H1 (cell line): ENCODE data around the gene SLC9A7. TPM values are rescaled to one million over a fixed set of nuclear protein-coding genes. Genes with fewer than 3 reads are reported as not detected.
A peak's percentile ranks its signal among the peaks of the same experiment; 100 is the strongest.

ENCODE experiments used
- CTCF ChIA-PET: fragments of 300-600 bp; sonication (Branson Sonifier 250); formaldehyde crosslinking; loops from one replicate; lab custom pipeline; 2021; ENCODE audit not compliant: partially characterized antibody; lab: Charles Lee
- POLR2A ChIA-PET: fragments of 300-600 bp; sonication (Branson Sonifier 250); formaldehyde crosslinking; loops from one replicate; lab custom pipeline; 2021; ENCODE audit warnings: inconsistent platforms; ENCODE audit not compliant: partially characterized antibody; lab: Charles Lee
- DNase-seq, 2 experiments: peaks; one replicate each; pipeline versions ENCODE4 v3.0.0 to v3.0.0-alpha.2; 2010 to 2022; ENCODE audit warnings: low spot score in 2 of 2, low read depth in 1 of 2, mixed read lengths in 1 of 2
- FAIRE-seq: peaks from 2 replicates; lab custom pipeline; 2011; peaks lifted over from hg19 to GRCh38; lab: Jason Lieb, UNC
- H2AFZ ChIP-seq: 2 replicates; pipeline ENCODE4 v1.8.1; 2012; ENCODE audit warnings: low read length, inconsistent platforms
- H2AK5ac ChIP-seq: 2 replicates; pipeline ENCODE4 v1.6.1; 2013; ENCODE audit warnings: low read depth, low read length
- H2BK120ac ChIP-seq: replicated peaks from 2 replicates; pipeline ENCODE3; 2013; ENCODE audit warnings: low read depth, low read length, inconsistent platforms
- H2BK12ac ChIP-seq: 2 replicates; pipeline ENCODE4 v1.6.1; 2013; ENCODE audit warnings: low read depth, low read length
- H2BK15ac ChIP-seq: 2 replicates; pipeline ENCODE4 v1.6.1; 2013; ENCODE audit warnings: low read length
- H2BK20ac ChIP-seq: 2 replicates; pipeline ENCODE4 v1.6.1; 2013; ENCODE audit warnings: low read length
- H2BK5ac ChIP-seq: 2 replicates; pipeline ENCODE4 v1.6.1; 2013; ENCODE audit warnings: low read depth, low read length
- H3K14ac ChIP-seq: 2 replicates; pipeline ENCODE4 v1.6.1; 2013; ENCODE audit warnings: inconsistent platforms; ENCODE audit not compliant: insufficient read length
- H3K18ac ChIP-seq: 2 replicates; pipeline ENCODE4 v1.6.1; 2013; ENCODE audit warnings: low read length; ENCODE audit errors: extremely low read depth
- H3K23ac ChIP-seq: 2 replicates; pipeline ENCODE4 v1.6.1; 2013; ENCODE audit warnings: inconsistent platforms; ENCODE audit not compliant: insufficient read length
- H3K23me2 ChIP-seq: 2 replicates; pipeline ENCODE4 v1.6.1; 2013; ENCODE audit warnings: low read depth, low read length
- H3K27ac ChIP-seq: 2 replicates; pipeline ENCODE4 v1.6.1; 2011; ENCODE audit warnings: low read depth, low read length, inconsistent platforms
- H3K27me3 ChIP-seq, 4 experiments: replicated peaks in 1 of 4; 1 replicate in 1 of 4; 2 replicates in 3 of 4; pipeline versions ENCODE4 v1.6.1 to v1.8.1; 2011 to 2013; ENCODE audit warnings: low read length in 3 of 4, mild to moderate bottlenecking in 3 of 4, inconsistent platforms in 2 of 4, mixed read lengths in 2 of 4, moderate library complexity in 1 of 4; ENCODE audit not compliant: control insufficient read depth in 3 of 4, insufficient read depth in 3 of 4; ENCODE audit errors: extremely low read depth in 1 of 4
- H3K36me3 ChIP-seq, 4 experiments: 2 replicates each; pipeline versions ENCODE4 v1.6.1 to v1.8.1; 2011 to 2013; ENCODE audit warnings: mild to moderate bottlenecking in 4 of 4, low read length in 3 of 4, moderate library complexity in 2 of 4, control low read depth in 1 of 4, inconsistent platforms in 1 of 4; ENCODE audit not compliant: insufficient read depth in 4 of 4, control insufficient read depth in 2 of 4
- H3K4ac ChIP-seq: replicated peaks from 2 replicates; pipeline ENCODE3; 2013; ENCODE audit warnings: low read length, low read depth, mixed read lengths, inconsistent platforms; ENCODE audit not compliant: insufficient read length
- H3K4me1 ChIP-seq, 4 experiments: replicated peaks in 1 of 4; 1 replicate in 1 of 4; 2 replicates in 3 of 4; pipeline versions ENCODE4 v1.6.1 to v1.8.1; 2011 to 2013; ENCODE audit warnings: low read length in 3 of 4, inconsistent platforms in 2 of 4, mixed read lengths in 1 of 4; ENCODE audit not compliant: insufficient read depth in 4 of 4, control insufficient read depth in 3 of 4
- H3K4me2 ChIP-seq, 2 experiments: 2 replicates each; pipeline versions ENCODE4 v1.6.1 to v1.8.1; 2011 to 2013; ENCODE audit warnings: low read depth in 2 of 2, low read length in 2 of 2, control low read depth in 1 of 2, inconsistent platforms in 1 of 2, mild to moderate bottlenecking in 1 of 2; ENCODE audit not compliant: insufficient read depth in 1 of 2
- H3K4me3 ChIP-seq, 4 experiments: fragments of 200-600, 300-600 bp in 1 of 4; sonication (generic), shearing (Covaris generic), sonication (Bioruptor Twin) in 1 of 4; 2 replicates each; pipeline versions ENCODE4 v1.5.1 to v1.8.1; 2011 to 2016; ENCODE audit warnings: low read length in 4 of 4, low read depth in 3 of 4, control low read depth in 2 of 4, inconsistent platforms in 2 of 4, mild to moderate bottlenecking in 2 of 4, mixed read lengths in 1 of 4, moderate library complexity in 1 of 4; ENCODE audit not compliant: insufficient read depth in 2 of 4; ENCODE audit errors: extremely low read depth in 1 of 4
- H3K56ac ChIP-seq: replicated peaks from 2 replicates; pipeline ENCODE3; 2013; ENCODE audit warnings: low read depth, mild to moderate bottlenecking, mixed read lengths, low read length, inconsistent platforms; ENCODE audit not compliant: insufficient read length
- H3K79me1 ChIP-seq: 2 replicates; pipeline ENCODE4 v1.6.1; 2013; ENCODE audit warnings: low read depth, low read length, control low read depth
- H3K79me2 ChIP-seq, 2 experiments: 2 replicates each; pipeline versions ENCODE4 v1.6.1 to v1.8.1; 2012 to 2013; ENCODE audit warnings: low read length in 2 of 2, mild to moderate bottlenecking in 2 of 2, inconsistent platforms in 1 of 2; ENCODE audit not compliant: insufficient read depth in 2 of 2, control insufficient read depth in 1 of 2
- H3K9ac ChIP-seq, 4 experiments: replicated peaks in 1 of 4; 1 replicate in 1 of 4; 2 replicates in 3 of 4; pipeline versions ENCODE4 v1.6.1 to v1.8.1; 2011 to 2013; ENCODE audit warnings: low read depth in 3 of 4, low read length in 3 of 4, control low read depth in 2 of 4, mild to moderate bottlenecking in 2 of 4, moderate library complexity in 2 of 4, inconsistent platforms in 1 of 4; ENCODE audit errors: extremely low read depth in 1 of 4
- H3K9me3 ChIP-seq, 2 experiments: 2 replicates each; pipeline versions ENCODE4 v1.6.1 to v1.8.1; 2012 to 2013; ENCODE audit warnings: mild to moderate bottlenecking in 2 of 2, moderate library complexity in 2 of 2, control low read depth in 1 of 2, inconsistent platforms in 1 of 2, low read depth in 1 of 2, low read length in 1 of 2, mixed read lengths in 1 of 2; ENCODE audit not compliant: insufficient read depth in 2 of 2
- H4K20me1 ChIP-seq, 2 experiments: replicated peaks in 1 of 2; 2 replicates each; pipeline versions ENCODE3 to v1.8.1; 2011 to 2013; ENCODE audit warnings: inconsistent platforms in 2 of 2, low read length in 2 of 2, mild to moderate bottlenecking in 1 of 2; ENCODE audit not compliant: insufficient read depth in 2 of 2, control insufficient read depth in 1 of 2
- H4K5ac ChIP-seq: 2 replicates; pipeline ENCODE4 v1.6.1; 2013; ENCODE audit warnings: low read length, low read depth, mixed read lengths, inconsistent platforms; ENCODE audit not compliant: insufficient read length
- H4K8ac ChIP-seq: 2 replicates; pipeline ENCODE4 v1.8.0; 2013; ENCODE audit warnings: mild to moderate bottlenecking, moderate library complexity, low read length, inconsistent platforms; ENCODE audit not compliant: insufficient read depth; ENCODE audit errors: extremely low read depth
- H4K91ac ChIP-seq: replicated peaks from 2 replicates; pipeline ENCODE3; 2013; ENCODE audit warnings: low read length, mixed read lengths, inconsistent platforms; ENCODE audit not compliant: insufficient read length
- ATF2 ChIP-seq: IDR thresholded peaks from 2 replicates; pipeline ENCODE4 v1.6.1; 2012; ENCODE audit warnings: low read length, inconsistent platforms
- CBX5 ChIP-seq: fragments of 300-800, 300-1000 bp; sonication (generic); IDR thresholded peaks from 2 replicates; pipeline ENCODE4 v1.7.1; 2016; ENCODE audit warnings: antibody characterized with exemption, low read length, low read depth
- CREB1 ChIP-seq: IDR thresholded peaks from 2 replicates; pipeline ENCODE4 v1.6.1; 2012; ENCODE audit warnings: inconsistent platforms
- JUND ChIP-seq: IDR thresholded peaks from 2 replicates; pipeline ENCODE4 v1.6.1; 2011; ENCODE audit warnings: mild to moderate bottlenecking, improper control_type of control experiment, low read length
- SAP30 ChIP-seq: fragments of 300-600 bp; sonication (generic); IDR thresholded peaks from 2 replicates; pipeline ENCODE4 v1.7.1; 2012; ENCODE audit warnings: low read length, moderate library complexity, mild to moderate bottlenecking, inconsistent platforms; ENCODE audit not compliant: insufficient read depth, insufficient replicate concordance
- TEAD4 ChIP-seq: IDR thresholded peaks from 2 replicates; pipeline ENCODE4 v1.6.1; 2012; ENCODE audit warnings: low read depth, low read length, inconsistent platforms, mixed read lengths
- WGBS, 2 experiments: shearing (Covaris generic) in 1 of 2; methylation state at CpG; one replicate each; pipeline versions ENCODE4 v1.1.6 to v1.1.7; 2013 to 2015; ENCODE audit warnings: low lambda C conversion rate in 2 of 2, mixed read lengths in 2 of 2, inconsistent platforms in 1 of 2, low coverage in 1 of 2, missing lambda C conversion rate in 1 of 2; ENCODE audit not compliant: insufficient replicate concordance in 2 of 2, insufficient coverage in 1 of 2, insufficient read length in 1 of 2; ENCODE audit errors: extremely low coverage in 1 of 2, missing lambda C conversion rate in 1 of 2; 5-methylcytosine and 5-hydroxymethylcytosine counted together
- polyA plus RNA-seq, 7 experiments: library from polyadenylated mRNA; depleted of rRNA in 3 of 7; stranded (reverse) in 5 of 7; unstranded in 2 of 7; fragments of >200 nt in 5 of 7; fragments of 200-250 nt in 2 of 7; gene quantifications; 1 replicate in 5 of 7; 2 replicates in 1 of 7; 4 replicates in 1 of 7; pipeline versions ENCODE4 v1.2.1 to v1.2.3, GENCODE V29; 2011 to 2013; ENCODE audit warnings: missing spikeins in 2 of 7, mixed read lengths in 2 of 7
- total RNA-seq: library from RNA; stranded (reverse); fragmentation: NEBNext Ultra II Directional; extraction: Animal tissue kit (Norgen Biotek cat#: 25700); gene quantifications from 2 replicates; pipeline ENCODE4 v1.2.1, GENCODE V29; 2021

The SLC9A7 gene
- total and polyA plus RNA-seq, 2 of the 8 experiments (the other 6 are each of a cell fraction or from before 2014, with no cell fraction given): 6.7 to 17.2 TPM

- no peak overlapping the region for H4K8ac ChIP-seq
- peak overlapping the region; percentile 64 to 81 (median 70) for H3K4me3 ChIP-seq
- no peak overlapping the region for H4K91ac ChIP-seq
- no peak overlapping the region for H3K23ac ChIP-seq
- H3K79me1 ChIP-seq: no peaks in the 10 kb centered on the region
- H2BK20ac ChIP-seq: no peak overlapping the region
- H2BK12ac ChIP-seq: no peak overlapping the region
- H3K4me2 ChIP-seq: peak overlapping the region; percentile 73 to 97
- POLR2A ChIA-PET: no interaction called here
- no peak overlapping the region for H3K4ac ChIP-seq
- no peak overlapping the region for H3K56ac ChIP-seq
- H3K36me3 ChIP-seq: no peaks in the 10 kb centered on the region; a peak in 1 of 8 replicates
- no peak overlapping the region for H3K27ac ChIP-seq
- H4K20me1 ChIP-seq: peaks cover 0 to 8% of the 10 kb centered on the region in 2 experiments
- H2BK15ac ChIP-seq: no peak overlapping the region
- peak overlapping the region in 2 of 4 experiments; percentile 10 to 27; a peak in 3 of 7 replicates for H3K9ac ChIP-seq
- H2AFZ ChIP-seq: no peak overlapping the region
- TF ChIP-seq SAP30 (no peak), CBX5 (no peak), CREB1 (no peak), JUND (no peak), TEAD4 (no peak), ATF2 (no peak)
- DNase-seq (no peak), FAIRE-seq (no peak)
- CTCF ChIA-PET: interaction anchor here (0.6 to 0.8 kb wide), 2 partner anchors 93 to 132 kb away, joined by 3 read pairs; no protein-coding TSS in a partner anchor
- 8% methylated on average over 6 of the region's 6 CpGs; no CpG with 5 or more reads in 1 of the 2 experiments for WGBS, 2 experiments
- no peak overlapping the region for H2AK5ac ChIP-seq
- H3K27me3 ChIP-seq: no peaks in the 10 kb centered on the region; a peak in 1 of 7 replicates
- H3K79me2 ChIP-seq: peaks cover 0 to 44% of the 10 kb centered on the region in 2 experiments; a peak in 2 of 4 replicates
- H3K14ac ChIP-seq: no peak overlapping the region
- peaks cover 0 to 12% (median 3%) of the 10 kb centered on the region in 4 experiments; a peak in 3 of 7 replicates for H3K4me1 ChIP-seq
- H3K18ac ChIP-seq: no peak overlapping the region
- H3K9me3 ChIP-seq: no peaks in the 10 kb centered on the region
- H3K23me2 ChIP-seq: peaks cover 6% of the 10 kb centered on the region
- H4K5ac ChIP-seq: no peak overlapping the region
- H2BK5ac ChIP-seq: no peak overlapping the region
- no peak overlapping the region for H2BK120ac ChIP-seq
These were observed 183.3 kb downstream of the SLC9A7 start for GRCh38 chrX:46575586-46575985.
